ENCODE results near the gene NMBR. TPM values are rescaled to one million over a fixed set of nuclear protein-coding genes. Genes with fewer than 3 reads are reported as not detected.
"Not testable (repeated sequence)": the region's sequence is repeated elsewhere in the genome, so short reads cannot be mapped to it uniquely, and the experiment has no call there.

Gene NMBR
- polyA plus RNA-seq, 4 donors = 0.29 to 0.33 (median 0.32) TPM

GRCh38 chr6:142155895-142156757 lies 9.2 kb upstream of the NMBR start:
- no peak for DNase-seq (ENCODE audit: low read depth in 4 of 4, low spot score in 3 of 4)

GRCh38 chr6:142155091-142155490 lies 8.2 kb upstream of the NMBR start:
- DNase-seq (ENCODE audit: low read depth in 4 of 4, low spot score in 3 of 4) = no peak

GRCh38 chr6:142154336-142154735 lies 7.4 kb upstream of the NMBR start:
- no peak for DNase-seq (ENCODE audit: low read depth in 4 of 4, low spot score in 3 of 4)

GRCh38 chr6:142153196-142153595 lies 6.3 kb upstream of the NMBR start:
- no peak for DNase-seq (ENCODE audit: low read depth in 4 of 4, low spot score in 3 of 4)

GRCh38 chr6:142152746-142153145 lies 5.8 kb upstream of the NMBR start:
- no peak for DNase-seq (ENCODE audit: low read depth in 4 of 4, low spot score in 3 of 4)

- DNase-seq (ENCODE audit: low read depth in 4 of 4, low spot score in 3 of 4) = not testable (repeated sequence)
Measured at GRCh38 chr6:142141531-142141930, 5.4 kb downstream of the NMBR start.

- DNase-seq (ENCODE audit: low read depth in 4 of 4, low spot score in 3 of 4) = no peak
Measured at GRCh38 chr6:142138876-142139275, 8.0 kb downstream of the NMBR start.

GRCh38 chr6:142132625-142133024 lies 14.3 kb downstream of the NMBR start, which contains the start of gene GJE1:
TSS of gene GJE1 (plus strand) at chr6:142132925. CDS start at chr6:142133159, 234 bp downstream.
- DNase-seq (ENCODE audit: low read depth in 4 of 4, low spot score in 3 of 4) = no peak

GRCh38 chr6:142130814-142131213 lies 16.1 kb downstream of the NMBR start:
- DNase-seq (ENCODE audit: low read depth in 4 of 4, low spot score in 3 of 4) = no peak

- DNase-seq (ENCODE audit: low read depth in 4 of 4, low spot score in 3 of 4) = no peak
Measured at GRCh38 chr6:142121342-142121741, 25.6 kb downstream of the NMBR start.

GRCh38 chr6:142118925-142119324 lies 28.0 kb downstream of the NMBR start:
- DNase-seq (ENCODE audit: low read depth in 4 of 4, low spot score in 3 of 4) = no peak

GRCh38 chr6:142118328-142118727 lies 28.6 kb downstream of the NMBR start:
- no peak for DNase-seq (ENCODE audit: low read depth in 4 of 4, low spot score in 3 of 4)

- DNase-seq (ENCODE audit: low read depth in 4 of 4, low spot score in 3 of 4) = no peak
Measured at GRCh38 chr6:142117366-142117765, 29.6 kb downstream of the NMBR start.

- peak; percentile 16 to 51 (median 32) for DNase-seq (ENCODE audit: low read depth in 4 of 4, low spot score in 3 of 4)
Measured at GRCh38 chr6:142112451-142113061, 34.4 kb downstream of the NMBR start.

- not testable (repeated sequence) for DNase-seq (ENCODE audit: low read depth in 4 of 4, low spot score in 3 of 4)
Measured at GRCh38 chr6:142110820-142111219, 36.1 kb downstream of the NMBR start.

GRCh38 chr6:142104820-142105219 lies 42.1 kb downstream of the NMBR start:
- DNase-seq (ENCODE audit: low read depth in 4 of 4, low spot score in 3 of 4) = not testable (repeated sequence)

- DNase-seq (ENCODE audit: low read depth in 4 of 4, low spot score in 3 of 4) = peak; percentile 6 to 35 (median 12)
Measured at GRCh38 chr6:142088858-142089216, 58.1 kb downstream of the NMBR start.

- DNase-seq (ENCODE audit: low read depth in 4 of 4, low spot score in 3 of 4) = no peak
Measured at GRCh38 chr6:142087950-142088857, 58.7 kb downstream of the NMBR start.

GRCh38 chr6:142079130-142079529 lies 67.8 kb downstream of the NMBR start:
- DNase-seq (ENCODE audit: low read depth in 4 of 4, low spot score in 3 of 4) = no peak

GRCh38 chr6:142075516-142076101 lies 71.3 kb downstream of the NMBR start:
- no peak for DNase-seq (ENCODE audit: low read depth in 4 of 4, low spot score in 3 of 4)

- DNase-seq (ENCODE audit: low read depth in 4 of 4, low spot score in 3 of 4) = no peak
Measured at GRCh38 chr6:142074516-142074915, 72.4 kb downstream of the NMBR start.

All from left renal pelvis (tissue), 4 donors.